GM11168 (cell line): ENCODE data around the gene PCDHA10.

ENCODE experiments used
- in situ Hi-C: fragments of 300-500 bp; cut with MboI; formaldehyde crosslinking; loops from one replicate; pipeline ENCODE4 v1.12.0; 2022; ENCODE audit warnings: low sequenced_read_pairs; ENCODE audit not compliant: unreplicated experiment

Gene PCDHA10

DNA sequence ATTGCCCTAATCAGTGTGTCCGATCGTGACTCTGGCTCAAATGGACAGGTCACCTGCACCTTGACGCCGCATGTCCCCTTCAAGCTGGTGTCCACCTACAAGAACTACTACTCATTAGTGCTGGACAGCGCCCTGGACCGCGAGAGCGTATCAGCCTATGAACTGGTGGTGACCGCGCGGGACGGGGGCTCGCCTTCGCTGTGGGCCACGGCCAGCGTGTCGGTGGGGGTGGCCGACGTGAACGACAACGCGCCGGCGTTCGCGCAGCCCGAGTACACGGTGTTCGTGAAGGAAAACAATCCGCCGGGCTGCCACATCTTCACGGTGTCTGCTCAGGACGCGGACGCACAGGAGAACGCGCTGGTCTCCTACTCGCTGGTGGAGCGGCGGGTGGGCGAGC lies 27.7 kb downstream of the PCDHA10 start:
- in situ Hi-C loops: no loop called here

DNA sequence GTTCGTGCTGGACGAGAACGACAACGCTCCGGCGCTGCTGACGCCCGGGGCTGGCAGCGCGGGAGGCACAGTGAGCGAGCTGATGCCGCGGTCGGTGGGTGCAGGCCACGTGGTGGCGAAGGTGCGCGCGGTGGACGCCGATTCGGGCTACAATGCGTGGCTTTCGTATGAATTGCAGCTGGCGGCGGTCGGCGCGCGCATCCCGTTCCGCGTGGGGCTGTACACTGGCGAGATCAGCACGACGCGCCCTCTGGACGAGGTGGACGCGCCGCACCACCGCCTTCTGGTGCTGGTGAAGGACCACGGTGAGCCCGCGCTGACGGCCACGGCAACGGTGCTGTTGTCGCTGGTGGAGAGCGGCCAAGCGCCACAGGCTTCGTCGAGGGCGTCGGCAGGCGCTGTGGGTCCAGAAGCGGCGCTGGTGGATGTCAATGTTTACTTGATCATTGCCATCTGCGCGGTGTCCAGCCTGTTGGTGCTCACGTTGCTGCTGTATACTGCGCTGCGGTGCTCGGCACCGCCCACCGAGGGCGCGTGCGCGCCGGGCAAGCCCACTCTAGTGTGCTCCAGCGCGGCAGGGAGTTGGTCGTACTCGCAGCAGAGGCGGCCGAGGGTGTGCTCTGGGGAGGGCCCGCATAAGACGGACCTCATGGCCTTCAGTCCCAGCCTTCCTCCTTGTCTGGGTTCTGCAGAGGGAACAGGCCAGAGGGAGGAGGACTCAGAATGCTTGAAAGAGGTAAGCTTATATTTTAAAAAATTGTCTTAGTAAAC lies 28.4 kb downstream of the PCDHA10 start:
- in situ Hi-C loops: no loop called here

DNA sequence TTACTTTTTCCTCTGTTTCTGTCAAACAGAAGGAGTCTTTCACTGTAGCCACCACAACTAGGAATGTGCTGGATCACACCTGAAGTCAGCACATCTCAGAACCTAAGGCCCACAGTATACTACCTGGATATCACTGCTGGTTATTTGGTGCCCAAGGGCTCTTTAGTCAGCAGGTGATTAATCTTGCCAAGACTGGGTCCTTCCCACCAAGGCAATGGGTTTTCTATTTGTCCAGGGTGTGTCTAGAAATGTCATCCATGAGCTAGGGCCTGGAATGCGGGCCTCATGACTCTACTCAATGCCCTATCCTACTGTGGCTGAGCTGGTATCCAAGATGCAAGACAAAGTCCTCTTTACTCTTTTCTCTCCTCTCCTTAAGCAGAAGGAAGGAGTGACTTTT lies 60.6 kb downstream of the PCDHA10 start:
- in situ Hi-C loops: no loop called here
